Peyer's patch (tissue), 4 donors: ENCODE results near the gene MRPS2. TPM values are rescaled to one million over a fixed set of nuclear protein-coding genes. Genes with fewer than 3 reads are reported as not detected.

ENCODE experiments used
- DNase-seq, 3 donors: peaks; one replicate each; pipeline ENCODE4 v3.0.0-alpha.2; 2017 to 2019
- H3K27ac ChIP-seq, 4 donors: fragments of 200-600 bp; sonication (generic); one replicate each; pipeline ENCODE4 v1.5.1; 2016 to 2019
- H3K27me3 ChIP-seq, 2 donors: fragments of 200-600 bp; sonication (generic); one replicate each; pipeline ENCODE4 v1.5.1; 2019
- H3K36me3 ChIP-seq, 3 donors: fragments of 200-600 bp; sonication (generic); one replicate each; pipeline ENCODE4 v1.5.1; 2016 to 2019
- H3K4me1 ChIP-seq, 4 donors: fragments of 200-600 bp; sonication (generic); one replicate each; pipeline ENCODE4 v1.5.1; 2016 to 2019
- H3K4me3 ChIP-seq, 4 donors: fragments of 200-600 bp; sonication (generic); 1 replicate in 3 of 4; 2 replicates in 1 of 4; pipeline ENCODE4 v1.5.1; 2016 to 2019; ENCODE audit warnings: mild to moderate bottlenecking in 1 of 4
- H3K9me3 ChIP-seq, 4 donors: fragments of 200-600 bp; sonication (generic); one replicate each; pipeline ENCODE4 v1.5.1; 2016 to 2019; ENCODE audit warnings: mild to moderate bottlenecking in 1 of 4
- POLR2A ChIP-seq, 2 donors: fragments of 450-650 bp; IDR thresholded peaks; one replicate each; pipeline ENCODE4 v1.5.1; 2017; ENCODE audit warnings: antibody characterized with exemption in 2 of 2, mild to moderate bottlenecking in 2 of 2, moderate library complexity in 2 of 2
- total RNA-seq, 4 donors: library from RNA; depleted of rRNA; stranded (reverse); fragments of >200 nt; gene quantifications; one replicate each; pipeline ENCODE4 v1.1.0, GENCODE V29; 2016
- TF ChIP-seq, protein P1 (sequence below), 6 experiments: fragments of 450-650 bp in 4 of 6; fragments of 200-600 bp in 2 of 6; sonication (generic) in 1 of 6; IDR thresholded peaks; one replicate each; pipeline ENCODE4 v1.5.1; 2017 to 2019; ENCODE audit warnings: antibody characterized with exemption in 6 of 6, mild to moderate bottlenecking in 3 of 6, moderate library complexity in 1 of 6

MRPS2 gene
- total RNA-seq, 4 donors from 2014 or later: 22.3 to 42.7 (median 32.4) TPM

- Histone ChIP-seq H3K36me3 (peaks cover 0 to 26% (median 0%) of the 10 kb centered on the region in 3 donors), H3K27me3 (no peaks in the 10 kb centered on the region), H3K4me3 (peak overlapping the region; percentile 81 to 99 (median 90)), H3K27ac (peak overlapping the region; percentile 76 to 80 (median 79)), H3K9me3 (no peaks in the 10 kb centered on the region), H3K4me1 (peaks cover 3 to 22% (median 15%) of the 10 kb centered on the region in 4 donors)
- TF ChIP-seq, protein P1, sequence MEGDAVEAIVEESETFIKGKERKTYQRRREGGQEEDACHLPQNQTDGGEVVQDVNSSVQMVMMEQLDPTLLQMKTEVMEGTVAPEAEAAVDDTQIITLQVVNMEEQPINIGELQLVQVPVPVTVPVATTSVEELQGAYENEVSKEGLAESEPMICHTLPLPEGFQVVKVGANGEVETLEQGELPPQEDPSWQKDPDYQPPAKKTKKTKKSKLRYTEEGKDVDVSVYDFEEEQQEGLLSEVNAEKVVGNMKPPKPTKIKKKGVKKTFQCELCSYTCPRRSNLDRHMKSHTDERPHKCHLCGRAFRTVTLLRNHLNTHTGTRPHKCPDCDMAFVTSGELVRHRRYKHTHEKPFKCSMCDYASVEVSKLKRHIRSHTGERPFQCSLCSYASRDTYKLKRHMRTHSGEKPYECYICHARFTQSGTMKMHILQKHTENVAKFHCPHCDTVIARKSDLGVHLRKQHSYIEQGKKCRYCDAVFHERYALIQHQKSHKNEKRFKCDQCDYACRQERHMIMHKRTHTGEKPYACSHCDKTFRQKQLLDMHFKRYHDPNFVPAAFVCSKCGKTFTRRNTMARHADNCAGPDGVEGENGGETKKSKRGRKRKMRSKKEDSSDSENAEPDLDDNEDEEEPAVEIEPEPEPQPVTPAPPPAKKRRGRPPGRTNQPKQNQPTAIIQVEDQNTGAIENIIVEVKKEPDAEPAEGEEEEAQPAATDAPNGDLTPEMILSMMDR (IDR thresholded peaks at IDR 0.05): no peak
- no peak for TF ChIP-seq POLR2A (IDR thresholded peaks at IDR 0.05)
- no peak for DNase-seq
These were observed 384 bp upstream of the MRPS2 start for GRCh38 chr9:135500071-135500524.

DNA sequence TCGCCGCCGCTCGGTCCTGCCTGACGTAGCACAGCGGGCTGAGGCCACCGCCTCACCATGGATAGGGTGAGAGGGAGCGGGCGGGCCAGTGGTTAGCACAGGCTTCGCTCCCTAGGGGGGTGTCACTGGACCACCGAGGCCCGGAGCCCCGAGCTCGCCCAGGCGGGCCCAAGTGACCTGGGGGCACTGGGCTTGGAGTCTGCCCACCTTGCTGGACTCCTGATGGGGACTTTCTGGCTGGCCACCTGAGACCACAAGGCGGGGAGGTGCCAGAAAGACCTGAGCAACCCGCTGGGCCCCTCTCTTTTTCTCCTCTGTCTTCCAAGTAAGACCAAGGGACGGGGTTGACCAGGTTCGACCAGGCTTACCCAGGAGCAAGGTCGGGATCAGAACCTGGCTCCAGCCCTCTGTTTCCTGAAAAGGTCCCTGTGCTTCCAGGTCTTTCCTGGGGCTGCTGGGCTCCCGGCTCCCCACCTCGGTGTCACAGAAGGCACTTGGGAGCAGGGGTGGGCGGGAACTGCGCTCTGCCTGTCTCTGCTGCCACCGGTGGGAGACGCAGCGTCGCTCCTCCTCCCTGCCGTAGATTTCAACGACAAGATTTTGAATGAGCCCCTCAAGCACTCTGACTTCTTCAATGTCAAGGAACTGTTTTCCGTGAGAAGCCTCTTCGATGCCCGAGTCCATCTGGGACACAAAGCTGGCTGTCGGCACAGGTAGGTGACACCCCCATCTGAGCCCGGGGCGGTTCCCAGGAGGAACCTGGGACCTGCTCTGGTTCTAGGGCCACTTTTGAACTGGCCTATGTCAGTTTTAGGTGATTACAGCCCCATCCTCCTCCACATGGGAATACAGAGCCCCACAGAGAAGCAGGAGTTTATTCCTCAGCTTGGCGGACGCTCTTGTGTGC lies 1.0 kb downstream of the MRPS2 start:
- Histone ChIP-seq H3K9me3 (no peaks in the 10 kb centered on the region), H3K36me3 (peaks cover 0 to 26% (median 0%) of the 10 kb centered on the region in 3 donors), H3K27ac (peak overlapping the region; percentile 76 to 80 (median 79)), H3K27me3 (no peaks in the 10 kb centered on the region), H3K4me3 (peak overlapping the region; percentile 81 to 99 (median 90)), H3K4me1 (peaks cover 3 to 22% (median 15%) of the 10 kb centered on the region in 4 donors)
- DNase-seq: no peak
- TF ChIP-seq POLR2A (IDR thresholded peaks at IDR 0.05): no peak

- Histone ChIP-seq H3K4me3 (no peak overlapping the region), H3K4me1 (peaks cover 3 to 22% (median 15%) of the 10 kb centered on the region in 4 donors), H3K27me3 (no peaks in the 10 kb centered on the region), H3K36me3 (peaks cover 0 to 26% (median 0%) of the 10 kb centered on the region in 3 donors), H3K27ac (no peak overlapping the region), H3K9me3 (no peaks in the 10 kb centered on the region)
- peak in 1 of 3 donors; percentile 42 for DNase-seq
- no peak for TF ChIP-seq POLR2A (IDR thresholded peaks at IDR 0.05)
- TF ChIP-seq, protein P1 (IDR thresholded peaks at IDR 0.05): no peak
These were observed 1.8 kb downstream of the MRPS2 start for GRCh38 chr9:135502168-135502872.

GRCh38 chr9:135502873-135503321 lies 2.4 kb downstream of the MRPS2 start:
- Histone ChIP-seq H3K36me3 (peaks cover 0 to 26% (median 0%) of the 10 kb centered on the region in 3 donors), H3K27ac (no peak overlapping the region), H3K4me1 (peaks cover 3 to 22% (median 15%) of the 10 kb centered on the region in 4 donors), H3K9me3 (no peaks in the 10 kb centered on the region), H3K4me3 (no peak overlapping the region), H3K27me3 (no peaks in the 10 kb centered on the region)
- TF ChIP-seq, protein P1 (IDR thresholded peaks at IDR 0.05): no peak
- no peak for TF ChIP-seq POLR2A (IDR thresholded peaks at IDR 0.05)
- no peak for DNase-seq

DNA sequence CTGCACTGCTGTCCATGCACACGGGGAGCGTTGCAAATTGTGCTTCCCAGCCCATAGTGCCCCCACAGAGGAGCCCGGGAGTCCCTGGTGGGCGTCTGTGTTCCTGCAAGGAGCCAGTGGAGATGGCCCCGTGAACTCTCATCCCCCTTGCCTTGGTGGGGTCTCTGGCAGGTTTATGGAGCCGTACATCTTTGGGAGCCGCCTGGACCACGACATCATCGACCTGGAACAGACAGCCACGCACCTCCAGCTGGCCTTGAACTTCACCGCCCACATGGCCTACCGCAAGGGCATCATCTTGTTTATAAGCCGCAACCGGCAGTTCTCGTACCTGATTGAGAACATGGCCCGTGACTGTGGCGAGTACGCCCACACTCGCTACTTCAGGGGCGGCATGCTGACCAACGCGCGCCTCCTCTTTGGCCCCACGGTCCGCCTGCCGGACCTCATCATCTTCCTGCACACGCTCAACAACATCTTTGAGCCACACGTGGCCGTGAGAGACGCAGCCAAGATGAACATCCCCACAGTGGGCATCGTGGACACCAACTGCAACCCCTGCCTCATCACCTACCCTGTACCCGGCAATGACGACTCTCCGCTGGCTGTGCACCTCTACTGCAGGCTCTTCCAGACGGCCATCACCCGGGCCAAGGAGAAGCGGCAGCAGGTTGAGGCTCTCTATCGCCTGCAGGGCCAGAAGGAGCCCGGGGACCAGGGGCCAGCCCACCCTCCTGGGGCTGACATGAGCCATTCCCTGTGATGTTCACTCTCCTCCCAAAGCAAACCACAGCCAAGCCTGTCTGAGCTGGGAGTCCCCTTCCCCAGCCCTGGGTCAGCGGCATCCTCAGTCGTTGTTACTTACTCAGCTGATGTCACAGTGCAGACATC lies 3.1 kb downstream of the MRPS2 start:
- no peaks in the 10 kb centered on the region for H3K27me3 ChIP-seq
- peak in 1 of 3 donors; percentile 45 for DNase-seq
- TF ChIP-seq POLR2A (IDR thresholded peaks at IDR 0.05): no peak
- TF ChIP-seq, protein P1 (IDR thresholded peaks at IDR 0.05): no peak
- peaks cover 0 to 26% (median 0%) of the 10 kb centered on the region in 3 donors for H3K36me3 ChIP-seq
- H3K9me3 ChIP-seq: no peaks in the 10 kb centered on the region
- H3K4me1 ChIP-seq: peaks cover 3 to 22% (median 15%) of the 10 kb centered on the region in 4 donors
- H3K4me3 ChIP-seq: no peak overlapping the region
- no peak overlapping the region for H3K27ac ChIP-seq
